PFSK-1 (cell line): Measurements from ENCODE around the gene EMC8.

Source experiments
- FOXP2 ChIP-seq: optimal IDR thresholded peaks from 2 replicates; pipeline ENCODE3; 2011; ENCODE audit warnings: borderline replicate concordance, control low read depth, inconsistent platforms; ENCODE audit not compliant: insufficient read depth; ENCODE audit errors: extremely low read length, extremely low read depth
- POLR2AphosphoS5 ChIP-seq: IDR thresholded peaks from 2 replicates; pipeline ENCODE4 v1.6.1; 2012; ENCODE audit warnings: low read depth, mild to moderate bottlenecking, control low read depth, low read length, moderate library complexity
- REST ChIP-seq, 2 experiments: IDR thresholded peaks; 2 replicates each; pipeline versions ENCODE4 v1.6.1 to v1.8.0; 2011 to 2012; ENCODE audit warnings: low read depth in 2 of 2, low read length in 2 of 2, control low read depth in 1 of 2, inconsistent platforms in 1 of 2, mild to moderate bottlenecking in 1 of 2, moderate library complexity in 1 of 2; ENCODE audit not compliant: insufficient read depth in 1 of 2
- SIN3A ChIP-seq: IDR thresholded peaks from 2 replicates; pipeline ENCODE4 v1.6.1; 2012; ENCODE audit warnings: mild to moderate bottlenecking, low read length, moderate library complexity, borderline replicate concordance; ENCODE audit not compliant: insufficient read depth
- TAF1 ChIP-seq: IDR thresholded peaks from 2 replicates; pipeline ENCODE4 v1.6.1; 2012; ENCODE audit warnings: low read length, control low read depth, borderline replicate concordance; ENCODE audit not compliant: insufficient read depth

- no peak for TF ChIP-seq POLR2AphosphoS5
- no peak for TF ChIP-seq REST (IDR thresholded peaks at IDR 0.05; ENCODE audit: insufficient read depth in 1 of 2, low read depth in 2 of 2, low read length in 2 of 2)
- TF ChIP-seq TAF1 = no peak
- no peak for TF ChIP-seq SIN3A
- TF ChIP-seq FOXP2 = no peak
These were observed 19.9 kb upstream of the EMC8 start for GRCh38 chr16:85819245-85819644.
